ENCODE results near the gene MAPK8IP3.
"Not testable (repeated sequence)": the region's sequence is repeated elsewhere in the genome, so short reads cannot be mapped to it uniquely, and the experiment has no call there.

MAPK8IP3 gene

GRCh38 chr16:1713331-1713730, 7.3 kb downstream of the MAPK8IP3 start:
- Histone ChIP-seq H3K27me3 (replicated peaks; ENCODE audit: control insufficient read depth, insufficient read depth, low read length) (no peaks in the 10 kb centered on the region), H3K9ac (ENCODE audit: low read length) (no peak overlapping the region), H3K4me1 (ENCODE audit: control insufficient read depth, insufficient read depth, low read length) (peaks cover 27% of the 10 kb centered on the region), H3K36me3 (ENCODE audit: control insufficient read depth, insufficient read depth, low read length, severe bottlenecking) (no peaks in the 10 kb centered on the region), H3K9me3 (ENCODE audit: control insufficient read depth, low read length) (no peaks in the 10 kb centered on the region), H3K4me3 (ENCODE audit: low read length) (no peak overlapping the region)
- no peak for DNase-seq (ENCODE audit: low read depth)

- peaks cover 21% of the 10 kb centered on the region for H3K4me1 ChIP-seq (ENCODE audit: control insufficient read depth, insufficient read depth, low read length)
- H3K36me3 ChIP-seq (ENCODE audit: control insufficient read depth, insufficient read depth, low read length, severe bottlenecking), result no peaks in the 10 kb centered on the region
- no peaks in the 10 kb centered on the region for H3K9me3 ChIP-seq (ENCODE audit: control insufficient read depth, low read length)
- no peak overlapping the region for H3K9ac ChIP-seq (ENCODE audit: low read length)
- no peak overlapping the region for H3K4me3 ChIP-seq (ENCODE audit: low read length)
- no peak for DNase-seq (ENCODE audit: low read depth)
- no peaks in the 10 kb centered on the region for H3K27me3 ChIP-seq (replicated peaks; ENCODE audit: control insufficient read depth, insufficient read depth, low read length)
Observed at GRCh38 chr16:1713933-1714332, 7.9 kb downstream of the MAPK8IP3 start.

- Histone ChIP-seq H3K4me1 (ENCODE audit: control insufficient read depth, insufficient read depth, low read length) (peaks cover 12% of the 10 kb centered on the region), H3K36me3 (ENCODE audit: control insufficient read depth, insufficient read depth, low read length, severe bottlenecking) (no peaks in the 10 kb centered on the region), H3K9me3 (ENCODE audit: control insufficient read depth, low read length) (no peaks in the 10 kb centered on the region), H3K9ac (ENCODE audit: low read length) (no peak overlapping the region), H3K27me3 (replicated peaks; ENCODE audit: control insufficient read depth, insufficient read depth, low read length) (no peaks in the 10 kb centered on the region), H3K4me3 (ENCODE audit: low read length) (no peak overlapping the region)
- no peak for DNase-seq (ENCODE audit: low read depth)
Observed at GRCh38 chr16:1715220-1715619, 9.2 kb downstream of the MAPK8IP3 start.

- DNase-seq (ENCODE audit: low read depth); H3K27me3 ChIP-seq (replicated peaks; ENCODE audit: control insufficient read depth, insufficient read depth, low read length); H3K9ac ChIP-seq (ENCODE audit: low read length); H3K9me3 ChIP-seq (ENCODE audit: control insufficient read depth, low read length); H3K36me3 ChIP-seq (ENCODE audit: control insufficient read depth, insufficient read depth, low read length, severe bottlenecking); H3K4me3 ChIP-seq (ENCODE audit: low read length): not testable (repeated sequence)
- H3K4me1 ChIP-seq (ENCODE audit: control insufficient read depth, insufficient read depth, low read length), result peaks cover 15% of the 10 kb centered on the region
Observed at GRCh38 chr16:1718236-1718635, 12.2 kb downstream of the MAPK8IP3 start.

- DNase-seq (ENCODE audit: low read depth); H3K9me3 ChIP-seq (ENCODE audit: control insufficient read depth, low read length); H3K4me3 ChIP-seq (ENCODE audit: low read length); H3K36me3 ChIP-seq (ENCODE audit: control insufficient read depth, insufficient read depth, low read length, severe bottlenecking); H3K27me3 ChIP-seq (replicated peaks; ENCODE audit: control insufficient read depth, insufficient read depth, low read length); H3K9ac ChIP-seq (ENCODE audit: low read length): not testable (repeated sequence)
- H3K4me1 ChIP-seq (ENCODE audit: control insufficient read depth, insufficient read depth, low read length), result peaks cover 14% of the 10 kb centered on the region
Observed at GRCh38 chr16:1719559-1720229, 13.7 kb downstream of the MAPK8IP3 start.

GRCh38 chr16:1721372-1721771, 15.4 kb downstream of the MAPK8IP3 start:
- DNase-seq (ENCODE audit: low read depth), result no peak
- Histone ChIP-seq H3K36me3 (ENCODE audit: control insufficient read depth, insufficient read depth, low read length, severe bottlenecking) (peaks cover 6% of the 10 kb centered on the region), H3K27me3 (replicated peaks; ENCODE audit: control insufficient read depth, insufficient read depth, low read length) (no peaks in the 10 kb centered on the region), H3K9me3 (ENCODE audit: control insufficient read depth, low read length) (no peaks in the 10 kb centered on the region), H3K4me1 (ENCODE audit: control insufficient read depth, insufficient read depth, low read length) (peaks cover 14% of the 10 kb centered on the region), H3K4me3 (ENCODE audit: low read length) (no peak overlapping the region), H3K9ac (ENCODE audit: low read length) (no peak overlapping the region)

- H3K9me3 ChIP-seq (ENCODE audit: control insufficient read depth, low read length), result no peaks in the 10 kb centered on the region
- H3K4me3 ChIP-seq (ENCODE audit: low read length), result no peak overlapping the region
- H3K36me3 ChIP-seq (ENCODE audit: control insufficient read depth, insufficient read depth, low read length, severe bottlenecking), result peaks cover 21% of the 10 kb centered on the region
- peaks cover 14% of the 10 kb centered on the region for H3K4me1 ChIP-seq (ENCODE audit: control insufficient read depth, insufficient read depth, low read length)
- peak; percentile 81 for DNase-seq (ENCODE audit: low read depth)
- H3K9ac ChIP-seq (ENCODE audit: low read length), result no peak overlapping the region
- no peaks in the 10 kb centered on the region for H3K27me3 ChIP-seq (replicated peaks; ENCODE audit: control insufficient read depth, insufficient read depth, low read length)
Observed at GRCh38 chr16:1723450-1724147, 17.6 kb downstream of the MAPK8IP3 start.

- no peak for DNase-seq (ENCODE audit: low read depth)
- Histone ChIP-seq H3K4me1 (ENCODE audit: control insufficient read depth, insufficient read depth, low read length) (peaks cover 14% of the 10 kb centered on the region), H3K27me3 (replicated peaks; ENCODE audit: control insufficient read depth, insufficient read depth, low read length) (no peaks in the 10 kb centered on the region), H3K4me3 (ENCODE audit: low read length) (no peak overlapping the region), H3K9me3 (ENCODE audit: control insufficient read depth, low read length) (no peaks in the 10 kb centered on the region), H3K36me3 (ENCODE audit: control insufficient read depth, insufficient read depth, low read length, severe bottlenecking) (peaks cover 30% of the 10 kb centered on the region), H3K9ac (ENCODE audit: low read length) (no peak overlapping the region)
Observed at GRCh38 chr16:1724491-1724890, 18.5 kb downstream of the MAPK8IP3 start.

GRCh38 chr16:1726661-1727502, 20.9 kb downstream of the MAPK8IP3 start:
- peaks cover 33% of the 10 kb centered on the region for H3K36me3 ChIP-seq (ENCODE audit: control insufficient read depth, insufficient read depth, low read length, severe bottlenecking)
- H3K4me3 ChIP-seq (ENCODE audit: low read length), result no peak overlapping the region

GRCh38 chr16:1727651-1728624, 21.9 kb downstream of the MAPK8IP3 start:
- no peak for DNase-seq (ENCODE audit: low read depth)
- H3K27me3 ChIP-seq (replicated peaks; ENCODE audit: control insufficient read depth, insufficient read depth, low read length), result no peaks in the 10 kb centered on the region
- no peaks in the 10 kb centered on the region for H3K9me3 ChIP-seq (ENCODE audit: control insufficient read depth, low read length)
- H3K4me3 ChIP-seq (ENCODE audit: low read length), result no peak overlapping the region
- no peak overlapping the region for H3K9ac ChIP-seq (ENCODE audit: low read length)
- H3K4me1 ChIP-seq (ENCODE audit: control insufficient read depth, insufficient read depth, low read length), result peaks cover 4% of the 10 kb centered on the region
- peaks cover 42% of the 10 kb centered on the region for H3K36me3 ChIP-seq (ENCODE audit: control insufficient read depth, insufficient read depth, low read length, severe bottlenecking)

More at GRCh38 chr16:1726661-1727502, 20.9 kb downstream of the MAPK8IP3 start:
- Histone ChIP-seq H3K9ac (ENCODE audit: low read length) (no peak overlapping the region), H3K27me3 (replicated peaks; ENCODE audit: control insufficient read depth, insufficient read depth, low read length) (no peaks in the 10 kb centered on the region), H3K4me1 (ENCODE audit: control insufficient read depth, insufficient read depth, low read length) (peaks cover 11% of the 10 kb centered on the region), H3K9me3 (ENCODE audit: control insufficient read depth, low read length) (no peaks in the 10 kb centered on the region)
- no peak for DNase-seq (ENCODE audit: low read depth)
